ENCODE results near the gene SORT1.
"Not testable (repeated sequence)": the region's sequence is repeated elsewhere in the genome, so short reads cannot be mapped to it uniquely, and the experiment has no call there.

SORT1 gene

DNA sequence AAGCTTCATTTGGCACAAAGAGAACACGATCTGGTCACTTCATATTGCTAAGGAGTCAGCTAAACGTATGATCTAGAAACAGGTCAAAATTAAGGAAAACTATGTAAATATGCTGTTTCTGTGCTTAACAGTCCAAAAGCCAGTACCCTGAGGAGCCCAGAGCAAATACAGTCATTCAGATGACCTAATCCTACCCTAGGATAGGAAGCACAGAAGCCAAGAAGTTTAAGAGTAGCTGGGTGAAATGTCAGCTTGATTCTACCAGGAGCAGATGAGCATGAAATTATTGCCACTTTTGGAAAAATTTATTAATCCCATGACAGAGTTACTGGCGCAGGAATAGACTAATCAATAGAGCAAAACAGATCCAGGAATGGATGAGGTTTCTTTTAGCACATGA is 18.3 kb downstream of the SORT1 start:
- no peak for DNase-seq

DNA sequence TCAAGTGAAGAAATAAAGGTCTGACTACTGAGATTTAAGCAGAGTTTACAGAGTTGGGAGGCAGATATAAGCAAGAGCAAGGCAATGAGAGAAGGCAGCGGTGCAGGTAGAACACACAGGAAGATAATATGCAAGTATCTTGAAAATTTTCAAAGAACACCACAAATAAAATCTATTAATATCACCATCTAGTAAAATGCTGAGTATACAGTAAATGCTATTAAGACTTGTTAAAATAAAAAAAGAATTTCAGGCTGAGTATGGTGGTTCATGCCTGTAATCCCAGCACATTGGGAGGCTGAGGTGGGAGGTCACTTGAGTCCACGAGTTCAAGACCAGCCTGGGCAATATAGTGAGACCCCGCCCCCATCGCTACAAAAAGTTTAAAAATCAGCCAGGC is 20.0 kb downstream of the SORT1 start:
- DNase-seq: no peak

GRCh38 chr1:109373696-109374095 is 24.0 kb downstream of the SORT1 start:
- not testable (repeated sequence) for DNase-seq

- DNase-seq: no peak
Observed at GRCh38 chr1:109373126-109373525, 24.6 kb downstream of the SORT1 start.

DNA sequence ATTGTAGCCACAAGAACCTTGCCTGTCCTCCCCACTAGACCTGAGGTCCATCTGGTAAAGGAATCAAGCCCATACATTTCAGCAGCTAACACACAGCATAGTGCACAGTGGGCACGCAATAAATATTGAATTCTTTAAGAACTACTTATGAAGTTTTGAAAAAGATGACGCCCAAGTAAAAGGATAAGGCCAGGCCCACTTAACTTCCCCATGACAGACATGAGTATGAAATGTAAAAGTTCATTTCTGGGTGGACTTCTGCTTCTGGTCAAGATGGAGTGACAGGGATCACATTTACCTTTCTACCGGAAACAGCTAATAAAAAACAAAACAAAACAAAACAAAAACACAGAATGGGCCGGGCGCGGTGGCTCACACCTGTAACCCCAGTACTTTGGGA is 25.4 kb downstream of the SORT1 start:
- no peak for DNase-seq

- no peak for DNase-seq
Observed at GRCh38 chr1:109371341-109371739, 26.4 kb downstream of the SORT1 start.

DNA sequence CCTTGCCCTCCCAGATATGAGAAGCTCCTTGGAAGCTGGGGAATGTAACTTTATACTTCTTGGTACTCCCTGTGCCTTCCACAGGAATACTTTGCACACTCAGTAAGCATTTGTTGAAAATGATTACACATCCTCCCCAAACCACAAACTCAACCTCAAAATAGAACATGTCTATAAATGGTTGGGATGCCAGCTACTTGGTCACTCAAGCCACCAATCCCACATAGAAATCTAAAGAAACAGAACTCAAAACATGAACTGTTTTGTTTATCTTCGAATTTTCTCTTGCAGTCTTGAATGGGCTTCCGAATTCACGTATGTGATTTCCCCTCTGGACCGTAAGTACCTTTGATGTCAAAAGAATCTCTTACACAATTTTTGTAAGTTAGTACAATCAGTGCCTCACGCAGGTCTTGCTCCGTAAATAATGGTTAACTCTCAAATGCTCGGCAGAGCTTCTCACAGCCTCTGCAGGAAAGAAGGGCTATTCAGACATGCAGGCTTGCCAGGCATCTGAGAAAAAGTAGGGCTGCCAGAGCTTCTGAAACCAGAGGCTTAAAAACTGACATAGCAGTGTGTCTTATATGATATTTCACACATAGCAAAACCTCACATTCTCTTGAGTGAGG is 26.9 kb downstream of the SORT1 start:
- DNase-seq: no peak

GRCh38 chr1:109369167-109369746 is 28.5 kb downstream of the SORT1 start:
- DNase-seq: no peak

DNA sequence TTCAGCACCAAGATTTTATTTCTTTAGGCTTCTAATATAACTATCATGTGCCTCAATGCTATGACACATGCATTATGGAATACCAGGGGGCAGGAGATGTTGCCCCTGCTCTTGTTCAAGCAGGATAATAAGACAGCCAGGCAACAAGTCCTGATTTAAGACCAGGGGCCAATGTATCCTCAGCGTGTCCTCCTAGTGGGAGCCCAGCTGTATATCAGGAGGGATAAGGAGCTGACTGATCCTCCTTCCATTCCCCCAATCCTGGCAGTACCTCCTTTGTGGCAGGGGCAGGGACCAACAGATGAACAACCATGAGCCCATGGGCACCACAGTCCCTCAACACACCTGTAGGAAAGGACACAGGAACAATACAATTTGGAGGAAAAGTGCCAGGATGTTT is 29.3 kb downstream of the SORT1 start:
- no peak for DNase-seq

- no peak for DNase-seq
Observed at GRCh38 chr1:109367626-109368025, 30.1 kb downstream of the SORT1 start.

DNA sequence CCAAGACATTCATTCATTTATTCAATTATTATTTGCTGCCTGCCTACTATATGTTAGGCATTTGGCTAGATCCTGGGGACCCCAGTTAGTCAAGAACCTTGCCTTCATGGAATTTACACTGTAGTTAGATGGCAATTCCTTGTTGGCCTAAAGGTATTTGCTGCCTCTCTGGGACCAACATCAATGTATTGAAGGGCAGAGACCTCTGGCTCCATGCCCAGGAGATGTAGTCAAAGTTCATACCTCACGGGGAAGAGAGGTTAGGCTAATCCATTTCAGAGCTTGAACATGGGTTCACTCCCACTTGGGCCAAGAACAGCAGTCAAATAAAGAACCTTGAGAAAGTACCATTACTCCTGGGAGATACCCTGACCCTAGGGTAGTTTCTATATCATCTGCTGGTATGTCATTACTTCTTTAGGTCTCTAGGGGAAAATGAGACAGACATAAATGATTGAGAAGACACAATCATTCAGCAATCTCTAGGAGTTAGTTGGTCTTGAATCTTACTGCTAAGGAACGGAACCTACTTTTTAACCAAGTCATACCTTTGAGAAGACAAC is 32.0 kb downstream of the SORT1 start:
- DNase-seq: no peak

- no peak for DNase-seq
Observed at GRCh38 chr1:109361649-109362048, 36.1 kb downstream of the SORT1 start.

DNA sequence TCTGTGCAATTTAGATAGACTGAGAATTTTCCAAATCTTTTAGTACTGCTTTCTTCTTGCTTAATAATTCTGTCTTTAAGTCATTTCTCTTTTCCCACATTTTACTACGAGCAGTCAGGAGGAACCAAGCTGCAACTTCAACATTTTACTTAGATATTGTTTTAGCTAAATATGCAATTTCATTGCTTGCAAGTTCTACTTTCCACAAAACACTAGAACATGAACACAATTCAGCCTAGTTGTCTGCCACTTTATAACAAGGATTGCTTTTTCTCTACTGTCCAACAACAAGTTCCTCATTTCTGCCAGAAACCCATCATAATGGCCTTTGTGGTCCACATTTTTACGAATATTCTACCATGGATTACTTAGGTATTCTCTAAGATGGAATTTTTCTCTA is 36.6 kb downstream of the SORT1 start:
- no peak for DNase-seq

DNA sequence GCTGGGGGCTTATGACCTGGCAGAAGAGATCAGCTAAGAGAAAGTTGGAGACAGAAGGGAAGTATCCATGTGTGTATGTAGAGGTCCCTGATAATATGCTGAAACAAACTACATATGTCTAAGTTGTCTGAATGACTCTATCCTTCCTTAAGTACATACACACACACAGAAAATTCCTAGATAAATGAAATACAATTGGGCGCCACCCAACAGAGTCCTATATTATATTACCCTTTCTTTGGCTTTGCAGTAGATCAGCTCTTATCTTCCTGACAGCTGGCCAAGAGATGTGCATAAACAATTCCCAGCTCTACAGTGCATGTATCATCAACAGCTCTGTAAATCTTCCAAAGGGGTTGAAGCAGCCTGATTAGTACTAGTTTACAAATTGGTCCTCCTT is 40.1 kb downstream of the SORT1 start:
- peak; percentile 48 for DNase-seq

DNA sequence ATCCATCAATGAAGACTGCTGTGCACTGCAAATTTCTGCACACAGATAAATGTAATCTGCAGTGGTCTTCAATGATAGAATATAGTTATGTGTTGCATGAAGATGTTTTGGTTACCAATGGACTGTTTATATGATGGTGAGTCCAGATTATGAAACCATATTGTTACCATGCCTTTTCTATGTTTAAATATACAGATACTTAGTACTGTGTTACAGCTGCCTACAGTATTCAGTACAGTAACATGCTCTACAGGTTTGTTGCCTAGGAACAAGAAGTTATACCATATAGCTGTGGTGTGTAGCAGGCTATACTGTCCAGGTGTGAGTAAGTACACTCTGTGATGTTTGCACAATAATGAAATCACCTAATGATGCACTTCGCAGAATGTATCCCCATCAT is 40.8 kb downstream of the SORT1 start:
- no peak for DNase-seq

- no peak for DNase-seq
Observed at GRCh38 chr1:109356505-109356904, 41.2 kb downstream of the SORT1 start.

- DNase-seq: no peak
Observed at GRCh38 chr1:109354929-109355328, 42.8 kb downstream of the SORT1 start.

DNA sequence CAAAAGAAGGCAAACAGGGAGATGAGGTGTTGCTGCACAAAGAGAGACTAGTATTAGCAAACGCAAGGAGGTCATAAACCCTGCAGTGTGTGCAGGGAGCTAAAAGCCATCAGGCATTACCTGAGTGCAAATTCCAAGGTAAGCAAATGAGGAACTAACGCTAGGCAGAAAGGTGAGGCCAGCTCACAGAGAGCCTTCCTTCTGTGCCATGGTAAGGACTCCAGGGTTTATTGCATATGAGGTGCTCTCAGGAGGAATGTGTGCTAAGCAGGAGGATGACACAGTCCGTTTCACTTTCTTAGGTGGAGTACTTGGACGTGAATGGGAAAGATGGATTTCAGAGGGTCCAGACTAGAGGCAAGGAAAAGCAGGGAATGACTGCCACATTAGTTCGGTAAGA is 46.3 kb downstream of the SORT1 start:
- no peak for DNase-seq

GRCh38 chr1:109350655-109351054 is 47.1 kb downstream of the SORT1 start:
- peak; percentile 79 for DNase-seq

DNA sequence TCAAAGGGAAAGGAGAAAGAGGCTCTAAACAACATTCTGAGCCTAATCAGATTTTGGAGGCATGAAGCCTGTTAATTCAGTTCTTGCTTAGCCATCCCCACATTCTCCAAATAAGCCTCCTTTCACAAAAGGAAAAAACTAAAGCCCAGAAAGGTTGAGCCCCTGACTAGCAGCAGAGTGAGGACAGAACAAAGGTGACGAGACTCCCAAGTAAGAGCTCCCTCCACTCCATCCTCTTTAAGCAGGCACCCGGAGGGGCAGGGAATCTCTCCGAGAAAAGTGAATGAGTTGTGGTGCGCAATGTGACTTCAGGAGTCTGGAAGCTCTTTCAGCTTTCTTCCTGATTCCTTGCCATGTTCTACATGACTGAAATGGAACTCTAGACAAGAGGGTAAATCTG is 47.5 kb downstream of the SORT1 start:
- no peak for DNase-seq

DNA sequence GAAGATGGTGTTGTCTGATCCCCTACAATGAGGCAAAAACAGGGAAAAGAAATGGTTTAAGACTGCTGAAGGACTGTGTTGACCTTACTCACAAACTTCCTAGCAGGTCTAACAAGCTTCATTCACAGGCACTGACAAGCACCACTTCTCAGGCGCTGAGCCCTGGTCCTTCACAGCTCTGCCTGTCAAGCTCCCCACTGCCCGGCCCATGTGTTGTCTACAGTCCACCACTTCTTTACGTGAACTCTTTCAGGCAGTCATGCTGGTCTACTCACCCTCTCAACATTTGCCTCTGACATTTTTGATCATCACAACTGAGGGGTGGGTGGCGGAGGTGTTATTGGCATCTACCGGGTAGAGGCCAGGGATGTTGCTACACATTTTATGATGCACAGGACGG is 50.2 kb downstream of the SORT1 start:
- DNase-seq: no peak

DNA sequence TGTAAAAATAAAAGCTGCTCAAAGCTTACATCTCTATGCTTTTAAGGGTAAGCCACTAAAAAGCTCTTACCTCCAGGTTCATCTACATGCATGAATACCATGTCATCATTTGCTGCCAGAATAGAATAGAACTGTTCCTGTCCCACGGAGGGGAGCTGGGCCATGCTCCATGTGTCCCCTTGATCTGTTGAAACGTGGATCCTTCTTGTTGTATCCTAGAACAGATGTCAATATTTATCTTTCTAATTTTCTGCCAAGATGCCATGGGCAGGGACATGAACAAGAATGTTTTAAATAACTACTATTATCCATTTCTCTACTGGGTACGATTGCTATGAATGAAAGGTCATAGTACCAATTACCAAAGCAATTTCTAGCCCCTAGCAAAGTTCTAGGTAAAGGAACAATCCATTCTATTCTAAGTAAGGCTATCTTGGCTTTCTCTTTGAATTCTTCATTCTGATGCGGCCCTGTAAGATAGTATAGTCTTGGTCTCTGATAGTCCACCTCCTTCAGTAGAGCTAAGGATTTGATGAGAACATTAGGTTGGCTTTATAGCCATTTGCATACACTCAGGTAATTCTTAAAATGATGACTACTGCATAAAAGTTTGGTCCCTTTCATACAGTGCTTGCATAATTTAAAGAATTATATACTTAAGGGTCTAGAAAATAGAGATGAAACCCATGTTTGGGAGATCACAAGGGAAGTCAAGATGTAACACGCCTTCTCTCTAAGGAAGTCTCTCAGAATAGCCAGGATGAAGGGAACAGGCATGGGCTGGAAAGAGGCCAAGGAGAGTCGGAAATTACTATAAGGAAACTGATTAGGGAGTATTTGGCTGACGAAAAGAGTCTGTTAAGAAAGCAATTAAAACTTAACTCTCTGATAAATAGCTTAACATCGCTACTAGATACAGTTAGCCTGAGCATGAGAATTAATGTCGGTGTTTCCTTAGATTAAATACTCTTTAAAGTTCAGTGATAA is 55.5 kb downstream of the SORT1 start:
- no peak for DNase-seq

DNA sequence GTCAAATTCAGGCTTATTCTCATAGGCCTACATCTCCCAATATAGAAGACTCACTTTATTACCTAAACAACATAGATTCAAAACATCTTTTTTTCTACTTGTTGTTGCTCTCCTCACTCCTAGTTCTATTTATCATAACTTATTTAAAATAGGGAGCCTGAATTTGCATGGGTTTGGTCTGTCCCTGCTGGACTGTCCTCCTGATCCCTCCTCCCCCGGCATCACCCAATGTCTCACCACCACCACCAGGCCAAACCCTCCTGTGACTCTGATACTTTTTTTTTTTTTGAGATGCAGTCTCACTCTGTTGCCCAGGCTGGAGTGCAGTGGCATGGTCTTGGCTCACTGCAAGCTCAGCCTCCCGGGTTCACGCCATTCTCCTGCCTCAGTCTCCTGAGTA is 59.1 kb downstream of the SORT1 start:
- no peak for DNase-seq

- no peak for DNase-seq
Observed at GRCh38 chr1:109338091-109338490, 59.6 kb downstream of the SORT1 start.
